GM19452 (cell line): ENCODE measurements around the gene RAPGEF5.

Source experiments
- ATAC-seq: cut with Tn5 transposase; IDR thresholded peaks from one replicate; pipeline ENCODE4 v1.9.1; 2021; ENCODE audit not compliant: unreplicated experiment

Gene RAPGEF5

DNA sequence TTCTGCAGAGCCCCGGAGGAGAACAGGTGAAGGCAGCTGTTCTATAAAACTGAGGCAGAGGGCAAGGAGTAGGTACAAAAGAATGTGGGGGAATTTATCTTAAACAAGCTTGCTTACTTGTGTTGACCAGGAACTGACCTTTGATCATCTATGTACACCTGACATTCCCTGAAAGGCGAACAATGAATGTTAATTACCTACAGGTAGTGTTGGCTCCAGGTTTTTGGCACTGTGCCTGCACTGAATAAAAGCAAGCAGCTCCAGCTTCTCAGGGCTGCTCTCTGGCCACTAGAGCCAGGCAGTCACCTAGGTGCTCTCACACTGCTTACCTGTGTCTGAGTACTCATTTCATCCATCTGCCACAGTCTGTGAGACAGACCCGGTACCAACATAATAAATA lies 87.0 kb downstream of the RAPGEF5 start:
- ATAC-seq: no peak

- no peak for ATAC-seq
These were observed 88.0 kb downstream of the RAPGEF5 start for GRCh38 chr7:22268884-22269421.

GRCh38 chr7:22267930-22268615 lies 88.9 kb downstream of the RAPGEF5 start:
- ATAC-seq: no peak

DNA sequence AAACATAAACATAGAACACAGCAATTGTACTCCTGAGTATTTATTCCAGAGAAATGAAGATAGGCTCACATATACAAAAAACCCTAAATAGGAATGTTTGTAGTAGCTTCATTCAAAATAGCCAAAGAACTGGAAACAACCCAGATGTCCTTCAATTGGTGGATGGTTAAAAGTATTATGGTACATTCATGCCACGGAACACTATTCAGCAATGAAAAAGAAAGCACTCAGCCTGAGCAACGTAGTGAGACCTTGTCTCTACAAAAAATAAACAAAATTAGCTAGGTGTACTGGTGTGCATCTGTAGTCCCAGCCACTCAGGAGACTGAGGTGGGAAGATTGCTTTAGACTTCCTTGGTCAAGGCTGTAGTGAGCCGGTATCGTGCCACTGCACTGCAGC lies 94.4 kb downstream of the RAPGEF5 start:
- no peak for ATAC-seq

DNA sequence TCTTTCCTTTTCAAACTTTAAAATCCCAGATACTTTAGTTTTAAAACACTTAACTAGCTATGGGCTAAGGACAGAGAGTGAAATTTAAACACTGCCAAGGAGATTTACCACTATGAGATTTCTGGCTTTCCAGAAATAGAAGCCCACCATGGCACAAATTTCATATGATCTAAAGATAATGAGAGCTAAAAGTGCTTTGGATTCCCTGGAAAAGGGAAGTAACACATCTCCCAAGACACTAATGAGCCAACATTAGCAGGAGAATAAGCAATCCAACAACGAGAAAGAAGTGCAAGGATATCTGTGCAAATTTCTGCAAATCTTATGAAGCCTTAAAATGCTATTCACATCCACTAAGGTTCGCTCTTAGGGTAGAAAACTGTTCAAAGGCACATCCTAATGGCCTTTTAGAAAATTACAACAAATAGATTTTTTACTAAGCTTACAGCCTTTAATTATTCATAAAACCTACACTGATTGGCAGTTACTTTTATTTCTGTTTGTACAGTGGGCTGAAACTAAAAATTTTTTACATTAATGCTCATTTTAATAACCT lies 100.3 kb downstream of the RAPGEF5 start:
- no peak for ATAC-seq

GRCh38 chr7:22255834-22256233 lies 101.1 kb downstream of the RAPGEF5 start:
- ATAC-seq: no peak

DNA sequence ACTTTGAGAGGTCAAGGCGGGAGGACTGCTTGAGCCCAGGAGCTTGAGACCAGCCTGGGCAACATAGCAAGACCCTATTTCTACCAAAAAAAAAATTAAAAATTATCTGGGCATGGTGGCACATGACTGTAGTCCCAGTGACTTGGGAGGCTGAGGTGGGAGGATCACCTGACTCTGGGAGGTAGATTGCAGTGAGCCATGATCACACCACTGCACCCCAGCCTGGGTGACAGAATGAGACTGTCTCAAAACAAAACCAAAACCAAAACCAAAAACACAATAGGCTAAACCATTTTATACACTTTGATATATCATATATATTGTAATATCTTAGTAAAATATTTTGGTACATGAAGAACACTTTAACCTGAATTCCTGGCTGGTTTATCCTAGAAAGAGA lies 101.6 kb downstream of the RAPGEF5 start:
- ATAC-seq: no peak

DNA sequence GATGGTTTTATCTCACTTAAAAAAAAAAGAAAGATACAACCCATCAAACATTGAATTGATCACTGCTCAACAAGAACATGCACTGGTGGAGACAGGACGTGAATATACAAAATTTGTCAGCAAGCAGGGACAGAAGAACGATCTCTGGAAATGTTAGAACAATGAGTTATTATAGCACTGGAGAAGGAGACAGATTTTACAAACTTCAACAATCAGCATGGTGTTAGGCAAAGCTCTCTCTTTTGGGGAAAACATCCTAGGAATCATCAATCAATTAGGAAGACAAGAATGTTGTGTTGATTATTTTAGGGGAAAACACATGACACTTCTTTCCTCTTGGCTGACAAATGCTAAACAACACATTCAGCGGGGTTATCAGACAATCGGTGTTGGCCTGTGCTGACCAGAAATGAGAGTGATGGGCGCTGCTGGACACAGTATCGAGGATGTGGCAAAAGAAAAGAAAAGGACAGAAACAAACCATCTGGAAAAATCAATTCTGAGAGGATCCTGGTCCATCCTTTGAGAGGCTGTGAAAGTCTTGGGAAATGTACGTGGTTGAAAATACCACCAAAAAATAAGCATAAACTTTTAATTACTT lies 103.9 kb downstream of the RAPGEF5 start:
- no peak for ATAC-seq

DNA sequence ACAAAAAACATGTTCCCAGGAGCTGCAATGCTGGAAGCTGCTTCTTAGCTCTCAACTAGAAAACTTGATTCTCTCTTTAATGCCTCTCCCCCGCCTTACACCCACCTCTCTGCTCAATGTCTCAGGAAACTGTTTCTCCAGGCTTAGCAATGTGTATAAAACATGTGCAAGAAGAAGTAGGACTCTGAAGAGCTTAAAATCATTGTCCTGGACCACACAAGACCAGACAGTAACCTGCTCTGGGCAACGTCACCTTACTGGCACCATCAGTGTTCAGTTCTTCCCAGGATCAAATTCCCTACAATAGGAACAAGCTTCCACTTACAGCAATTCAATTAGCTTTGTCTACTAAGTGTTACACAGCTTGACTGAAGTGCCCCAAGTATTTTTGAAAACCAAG lies 104.9 kb downstream of the RAPGEF5 start:
- ATAC-seq: no peak

GRCh38 chr7:22251281-22251680 lies 105.7 kb downstream of the RAPGEF5 start:
- ATAC-seq: no peak

DNA sequence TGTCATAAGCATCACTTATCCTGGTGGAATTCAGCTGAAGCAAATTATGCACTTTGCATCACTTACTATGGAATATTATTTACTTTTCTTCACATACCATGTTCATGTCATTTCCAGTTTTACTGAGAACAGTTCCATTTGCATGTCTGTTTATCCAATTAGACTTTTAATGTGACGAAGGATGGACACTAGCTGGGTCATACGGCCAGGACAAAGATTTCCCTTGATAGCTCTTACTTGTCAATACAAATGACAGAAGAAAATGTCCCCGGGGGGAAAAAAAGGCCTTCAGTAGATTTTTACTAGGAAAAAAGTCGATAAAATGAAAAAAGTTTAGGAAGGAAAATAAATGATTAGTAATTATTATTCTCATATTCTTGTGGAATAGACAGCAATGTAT lies 106.6 kb downstream of the RAPGEF5 start:
- no peak for ATAC-seq

GRCh38 chr7:22248111-22248809 lies 108.7 kb downstream of the RAPGEF5 start:
- ATAC-seq: no peak

- no peak for ATAC-seq
These were observed 115.1 kb downstream of the RAPGEF5 start for GRCh38 chr7:22241805-22242390.

- ATAC-seq: no peak
These were observed 115.9 kb downstream of the RAPGEF5 start for GRCh38 chr7:22240904-22241571.

- no peak for ATAC-seq
These were observed 118.3 kb downstream of the RAPGEF5 start for GRCh38 chr7:22238354-22239311.

GRCh38 chr7:22235134-22235533 lies 121.8 kb downstream of the RAPGEF5 start:
- no peak for ATAC-seq

DNA sequence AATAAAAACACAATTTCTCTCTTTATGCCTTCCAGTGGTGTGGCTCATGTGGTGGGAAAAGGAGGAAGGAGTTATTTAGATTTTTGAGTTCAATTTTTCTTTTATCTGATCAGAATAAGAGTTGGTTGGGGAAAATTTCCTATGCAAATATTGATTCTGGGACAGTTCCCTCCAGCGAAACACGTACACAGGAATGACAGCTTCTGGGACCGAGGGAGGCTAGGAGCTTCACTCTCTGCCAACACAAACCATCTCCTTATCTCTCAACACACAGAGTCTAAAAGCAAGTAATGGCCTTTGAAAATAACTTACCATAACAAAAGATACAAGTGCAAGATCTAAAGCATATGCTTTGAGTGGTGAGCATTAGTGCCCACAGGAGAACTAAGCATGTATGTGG lies 122.7 kb downstream of the RAPGEF5 start:
- no peak for ATAC-seq

GRCh38 chr7:22231806-22232205 lies 125.1 kb downstream of the RAPGEF5 start:
- ATAC-seq: no peak

DNA sequence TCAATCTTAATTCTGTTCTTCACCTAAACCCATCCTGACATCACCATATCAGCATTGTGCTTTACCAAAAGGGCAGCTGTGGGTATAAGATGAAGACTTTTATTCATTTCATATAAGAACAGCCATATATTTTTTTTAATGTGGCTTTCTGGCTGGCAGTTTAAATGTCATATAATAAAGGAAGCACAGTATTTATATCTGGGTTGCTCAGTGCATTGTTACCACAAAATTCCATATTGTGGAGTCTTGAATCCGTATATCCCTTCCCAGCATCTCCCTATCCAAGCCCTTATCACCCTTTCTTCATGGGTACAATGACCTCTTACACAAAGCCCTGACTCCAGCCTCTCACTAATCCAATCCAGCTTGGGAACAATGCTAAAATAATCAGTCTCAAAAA lies 125.8 kb downstream of the RAPGEF5 start:
- no peak for ATAC-seq

GRCh38 chr7:22230238-22230637 lies 126.7 kb downstream of the RAPGEF5 start:
- no peak for ATAC-seq
